Brain pericyte (primary cell): ENCODE results near the gene THBS2.
"Not testable (repeated sequence)": the region's sequence is repeated elsewhere in the genome, so short reads cannot be mapped to it uniquely, and the experiment has no call there.

Source experiments
- DNase-seq: peaks from one replicate; pipeline ENCODE4 v3.0.0-alpha.2; 2012; ENCODE audit warnings: low read depth, low spot score

Gene THBS2

DNA sequence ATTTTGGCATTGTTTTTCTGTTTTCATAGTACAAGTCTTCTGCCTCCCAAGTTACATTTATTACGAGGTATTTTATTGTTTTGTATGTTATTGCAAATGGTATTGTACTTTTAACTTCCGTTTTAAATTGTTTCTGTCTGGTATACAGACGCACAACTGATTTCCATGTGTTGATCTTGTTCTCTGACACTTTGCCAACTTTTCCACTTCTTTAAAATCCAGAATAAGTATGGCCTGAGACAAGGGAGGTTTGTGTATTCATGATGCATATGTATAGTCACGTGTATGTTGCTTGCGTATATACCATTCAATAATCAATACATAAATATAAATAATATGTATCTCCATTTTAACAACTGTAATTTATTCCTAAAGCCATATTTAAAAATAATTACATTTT, 41.2 kb downstream of the THBS2 start:
- no peak for DNase-seq

DNA sequence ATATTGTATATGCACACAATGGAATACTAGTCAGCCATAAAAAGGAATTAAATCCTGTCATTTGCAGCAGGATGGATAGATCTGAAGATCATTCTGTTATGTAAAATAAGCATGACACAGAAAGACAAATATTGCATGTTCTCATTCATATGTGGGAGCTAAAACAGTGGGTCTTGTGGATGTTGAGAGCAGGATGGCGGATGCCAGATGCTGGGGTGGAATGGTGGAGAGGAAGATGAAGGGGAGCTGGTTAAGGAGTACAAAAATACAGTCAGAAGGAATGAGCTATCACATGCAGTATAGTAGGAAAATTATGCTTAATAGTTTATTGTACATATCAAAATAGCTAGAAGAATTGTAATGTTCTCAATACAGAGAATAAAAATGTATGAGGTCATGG, 41.8 kb downstream of the THBS2 start:
- DNase-seq: no peak

DNA sequence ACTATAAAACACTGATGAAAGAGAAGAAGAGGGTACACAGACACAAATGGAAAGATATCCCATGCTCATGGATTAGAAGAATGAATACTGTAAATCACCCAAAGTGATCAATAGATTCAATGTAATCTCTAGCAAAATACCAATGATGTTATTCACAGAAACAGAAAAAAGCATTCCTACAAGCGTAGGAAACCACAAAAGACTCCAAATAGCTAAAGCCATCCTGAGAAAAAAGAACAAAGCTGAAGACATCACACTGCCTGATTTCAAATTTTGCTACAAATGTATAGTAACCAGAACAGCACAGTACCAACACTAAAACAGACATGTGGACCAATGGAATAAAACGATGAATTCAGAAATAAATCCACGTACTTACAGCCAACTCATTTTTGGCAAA, 43.0 kb downstream of the THBS2 start:
- no peak for DNase-seq

DNA sequence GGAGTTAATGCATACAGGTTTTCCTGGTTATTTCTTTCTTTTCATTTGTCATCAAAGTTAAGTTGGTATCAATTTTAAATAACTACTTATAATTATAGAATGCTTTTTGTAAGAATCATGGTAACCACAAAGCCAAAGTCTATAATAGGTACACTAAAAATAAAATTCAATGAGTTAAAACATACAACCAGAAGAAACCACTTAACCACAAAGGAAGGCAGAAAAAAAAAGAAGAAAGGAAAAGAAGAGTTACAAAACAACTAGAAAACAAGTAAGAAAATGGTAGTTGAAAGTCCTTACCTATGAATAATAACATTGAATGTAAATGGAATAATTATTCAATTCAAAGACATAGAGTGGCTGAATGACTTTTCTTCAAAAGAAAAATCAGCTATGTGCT, 45.6 kb downstream of the THBS2 start:
- DNase-seq: no peak

DNA sequence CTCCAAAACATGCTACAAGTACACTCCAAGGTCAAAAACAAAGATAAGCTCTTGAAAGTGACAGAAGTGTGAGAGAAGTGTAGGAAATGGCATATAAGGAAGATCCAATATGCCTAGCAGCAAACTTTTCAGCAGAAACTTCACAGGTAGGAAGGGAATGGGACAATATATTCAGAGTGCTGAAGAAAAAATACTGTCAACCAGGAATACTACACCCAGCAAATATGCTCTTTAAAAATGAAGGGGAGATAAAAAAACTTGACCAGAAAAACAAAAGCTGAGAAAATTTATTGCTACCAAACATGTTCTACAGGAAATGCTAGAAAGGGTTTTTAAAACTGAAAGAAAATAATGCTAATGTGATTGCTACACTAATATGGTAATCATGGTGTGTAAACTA, 46.2 kb downstream of the THBS2 start:
- no peak for DNase-seq

DNA sequence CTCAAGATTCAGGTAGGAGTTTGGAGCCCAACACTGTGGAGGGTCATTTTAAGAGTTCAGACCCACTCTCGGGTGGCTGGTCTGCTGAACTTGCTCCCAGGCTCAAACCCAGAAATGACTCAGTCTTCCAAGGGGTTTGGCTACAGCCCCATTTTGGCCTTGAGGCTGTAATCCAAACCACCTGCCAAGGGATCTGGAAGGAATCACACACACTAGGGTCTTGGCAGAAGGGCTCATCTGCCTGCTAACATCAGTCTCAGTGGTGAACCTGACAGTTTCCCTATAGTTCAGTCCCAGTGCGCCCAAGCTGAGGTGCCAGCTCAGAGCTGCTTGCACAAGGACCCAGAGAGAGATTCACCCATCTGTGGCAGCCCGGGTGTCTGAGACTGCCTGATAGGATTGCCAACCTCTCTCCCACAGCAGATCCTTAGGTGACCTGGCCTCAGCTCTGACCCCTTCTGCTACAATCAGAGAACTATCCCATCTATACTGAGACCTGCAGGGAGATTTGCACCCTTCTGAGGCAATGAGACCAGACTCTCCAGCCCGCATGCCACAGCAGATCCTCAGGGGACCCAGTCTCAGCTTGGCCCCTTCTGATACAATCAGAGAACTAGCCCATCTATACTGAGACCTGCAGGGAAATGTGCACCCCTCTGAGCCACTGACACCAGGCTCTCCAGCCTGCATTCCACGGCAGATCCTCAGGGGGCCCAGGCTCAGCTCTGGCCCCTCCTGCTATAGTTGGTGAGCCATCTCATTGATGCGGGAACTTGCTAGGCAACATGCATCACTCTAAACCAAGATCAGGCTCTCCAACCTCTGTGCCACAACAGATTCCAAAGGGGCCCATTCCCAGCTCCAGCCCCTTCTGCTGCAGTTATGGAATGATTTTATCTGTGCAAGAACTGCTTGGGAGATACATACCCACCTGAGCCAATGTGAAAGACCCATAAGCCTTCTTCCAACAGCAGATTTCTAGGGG, 48.2 kb downstream of the THBS2 start:
- no peak for DNase-seq

DNA sequence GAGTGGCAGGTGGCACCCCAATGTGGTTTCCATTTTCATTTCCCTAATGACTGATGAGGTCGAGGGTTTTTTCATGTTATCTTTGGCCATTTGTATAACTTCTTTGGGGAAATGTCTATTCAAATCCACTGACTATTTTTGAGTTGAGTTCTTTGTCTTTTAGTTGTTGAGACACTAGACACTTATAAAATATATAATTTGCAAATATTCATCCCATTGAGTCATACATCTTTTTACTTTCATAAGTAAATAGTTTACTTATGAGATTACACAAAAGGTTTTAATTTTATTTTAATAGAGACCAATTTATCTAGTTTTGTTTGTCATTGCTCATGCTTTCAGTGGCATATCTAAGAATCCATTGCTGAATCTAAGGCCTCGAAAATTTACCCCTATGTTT, 49.5 kb downstream of the THBS2 start:
- DNase-seq: no peak

DNA sequence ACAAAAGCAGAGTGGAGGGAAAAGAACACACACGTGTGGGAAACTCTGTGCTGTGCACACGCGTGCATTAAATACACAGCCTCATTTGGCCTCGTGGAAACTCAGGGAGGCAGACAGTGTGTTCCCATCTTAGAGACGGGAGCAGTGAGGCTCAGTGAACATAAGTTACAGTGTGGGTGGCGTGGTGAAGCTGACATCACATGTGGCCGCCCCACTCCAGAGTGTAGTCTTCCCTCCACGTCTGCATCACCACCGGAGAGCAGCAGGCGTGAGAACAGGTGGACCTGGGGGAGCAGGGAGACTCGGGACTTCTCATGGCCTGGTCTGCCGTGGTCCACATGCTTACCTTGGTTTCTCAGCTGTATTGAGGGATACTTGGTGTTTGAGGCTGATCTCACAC, 51.7 kb downstream of the THBS2 start:
- no peak for DNase-seq

DNA sequence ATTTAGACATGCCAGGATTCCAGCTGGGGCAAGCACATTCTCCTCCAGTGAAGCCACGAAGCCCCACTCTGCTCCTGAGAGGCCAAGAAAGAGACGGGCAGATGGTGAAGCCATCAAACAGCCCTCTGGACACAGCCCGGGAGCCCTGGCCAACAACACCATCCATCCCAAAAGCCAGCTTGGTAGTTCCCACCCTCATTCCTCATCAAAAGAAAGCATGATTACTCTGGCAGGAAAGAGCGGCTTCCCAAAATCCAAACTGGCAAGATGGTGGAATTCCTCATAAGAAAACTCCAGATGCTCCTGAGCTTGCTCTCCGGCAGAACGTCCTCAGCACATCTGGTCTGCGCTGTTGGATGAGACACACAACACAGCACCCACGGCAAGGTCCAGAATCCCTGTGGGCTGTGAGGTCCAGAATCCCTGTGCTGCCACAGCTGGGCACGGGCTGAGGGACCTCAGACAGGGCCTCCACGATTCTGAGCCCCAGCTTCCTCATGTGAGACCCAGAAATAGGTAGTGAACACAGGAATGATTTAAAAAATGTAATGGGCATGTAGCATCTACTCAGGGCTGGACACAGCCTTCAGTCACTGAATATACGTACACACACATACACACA, 52.6 kb downstream of the THBS2 start:
- no peak for DNase-seq

DNA sequence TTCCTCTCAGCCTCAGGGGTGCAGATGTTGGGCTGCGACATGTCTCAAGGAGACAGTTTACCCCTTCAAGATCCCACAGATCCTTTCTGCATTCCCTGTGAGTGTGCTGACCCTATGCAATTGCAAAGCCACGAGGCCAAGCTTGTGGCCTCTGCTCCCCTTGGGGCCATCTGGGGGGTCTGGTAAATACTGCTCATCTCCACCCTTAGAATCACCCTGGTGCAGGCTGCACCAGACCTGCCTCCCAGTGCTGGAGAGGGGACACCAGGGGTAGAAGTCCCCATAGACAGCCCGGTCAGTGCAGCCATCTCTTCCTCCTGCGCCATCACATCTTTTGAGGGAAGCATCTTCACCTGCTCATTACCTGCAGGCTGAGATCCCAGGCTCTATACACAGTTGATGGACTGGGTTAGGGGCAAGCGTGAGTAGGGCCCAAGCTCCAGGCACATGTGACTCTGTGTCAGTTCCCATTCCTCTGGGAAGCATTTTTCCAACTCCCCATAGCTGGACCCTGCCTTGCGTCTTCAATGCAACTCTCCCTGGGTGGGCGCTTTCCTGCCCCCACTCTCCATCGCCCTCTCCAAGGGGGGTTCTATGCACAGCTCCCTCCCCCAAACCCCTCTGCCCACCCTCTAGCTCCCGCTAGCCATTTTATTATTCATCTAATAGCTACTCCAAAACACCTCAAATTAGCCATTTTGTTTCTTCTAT, 53.9 kb downstream of the THBS2 start:
- no peak for DNase-seq

DNA sequence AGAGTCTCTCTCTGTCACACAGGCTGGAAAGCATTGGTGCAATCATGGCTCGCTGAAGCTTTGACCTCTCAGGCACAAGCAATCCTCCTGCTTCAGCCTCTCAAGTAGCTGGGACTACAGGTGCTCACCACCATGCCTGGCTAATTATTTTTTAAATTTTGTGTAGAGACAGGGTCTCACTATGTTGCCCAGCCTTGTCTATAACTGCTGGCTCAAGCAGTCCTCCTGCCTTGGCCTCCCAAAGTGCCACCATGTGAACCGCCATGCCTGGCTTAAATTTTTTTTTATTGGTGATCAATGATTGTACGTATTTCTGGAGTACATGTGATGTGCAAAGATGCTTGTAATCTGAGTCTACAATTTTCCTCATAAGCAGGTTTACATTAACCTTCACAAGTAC, 54.8 kb downstream of the THBS2 start:
- DNase-seq: no peak

DNA sequence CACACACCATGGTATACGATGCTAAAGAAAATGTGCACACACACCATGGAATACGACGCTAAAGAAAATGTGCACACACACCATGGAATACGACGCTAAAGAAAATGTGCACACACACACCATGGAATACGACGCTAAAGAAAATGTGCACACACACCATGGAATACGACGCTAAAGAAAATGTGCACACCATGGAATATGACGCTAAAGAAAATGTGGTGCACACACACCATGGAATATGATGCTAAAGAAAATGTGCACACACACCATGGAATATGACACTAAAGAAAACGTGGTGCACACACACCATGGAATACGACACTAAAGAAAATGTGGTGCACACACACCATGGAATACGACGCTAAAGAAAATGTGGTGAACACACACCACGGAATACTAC, 55.7 kb downstream of the THBS2 start:
- DNase-seq: not testable (repeated sequence)

DNA sequence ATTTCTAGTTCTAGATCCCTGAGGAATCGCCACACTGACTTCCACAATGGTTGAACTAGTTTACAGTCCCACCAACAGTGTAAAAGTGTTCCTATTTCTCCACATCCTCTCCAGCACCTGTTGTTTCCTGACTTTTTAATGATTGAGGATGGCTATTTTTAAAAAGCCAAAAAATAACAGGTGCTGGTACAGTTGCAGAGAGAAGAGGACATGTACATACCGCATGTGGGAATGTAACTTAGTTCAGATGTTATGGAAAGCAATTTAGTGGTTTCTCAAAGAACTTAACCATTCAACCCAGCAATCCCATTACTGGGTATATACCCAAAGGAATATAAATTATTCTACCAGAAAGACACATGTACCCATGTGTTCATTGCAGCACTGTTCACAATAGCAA, 57.4 kb downstream of the THBS2 start:
- not testable (repeated sequence) for DNase-seq

DNA sequence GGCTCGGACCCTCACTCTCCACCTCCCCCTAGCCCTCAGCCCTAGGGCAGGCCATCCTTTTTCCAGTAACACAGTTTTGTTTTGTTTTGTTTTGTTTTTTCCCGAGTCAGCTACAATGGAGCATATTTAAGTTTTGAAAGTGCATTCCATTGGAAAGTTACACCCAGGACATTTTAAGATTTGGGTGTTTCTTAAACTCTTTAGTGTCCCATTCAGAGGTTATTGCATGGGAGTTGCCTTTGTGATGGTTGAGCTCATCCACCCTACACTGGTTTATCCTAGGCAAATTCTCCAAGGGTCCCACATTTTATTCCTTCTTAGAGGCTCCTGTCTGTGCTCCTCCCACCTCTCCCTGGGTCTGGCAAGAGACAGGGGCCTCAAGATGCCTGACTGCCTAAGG, 58.9 kb downstream of the THBS2 start:
- DNase-seq: no peak

DNA sequence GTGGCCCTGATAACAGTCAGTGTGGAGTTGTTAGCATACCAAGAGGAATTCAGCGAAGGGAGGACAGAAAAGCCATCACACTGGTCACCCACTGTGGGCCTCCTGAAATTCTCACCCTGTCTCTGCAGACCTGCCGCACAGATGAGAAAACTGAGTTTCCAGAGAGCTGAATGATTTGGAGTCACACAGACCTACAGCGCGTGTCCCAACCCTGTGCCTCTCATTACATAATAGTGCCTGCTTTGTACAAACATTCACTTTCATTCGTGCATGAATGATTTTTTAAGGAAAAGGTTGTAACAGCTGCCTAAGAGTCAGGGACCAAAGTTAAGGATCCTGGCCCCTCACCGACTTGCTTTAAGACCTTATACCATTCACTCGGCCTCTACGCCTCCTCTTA, 62.7 kb downstream of the THBS2 start:
- no peak for DNase-seq

DNA sequence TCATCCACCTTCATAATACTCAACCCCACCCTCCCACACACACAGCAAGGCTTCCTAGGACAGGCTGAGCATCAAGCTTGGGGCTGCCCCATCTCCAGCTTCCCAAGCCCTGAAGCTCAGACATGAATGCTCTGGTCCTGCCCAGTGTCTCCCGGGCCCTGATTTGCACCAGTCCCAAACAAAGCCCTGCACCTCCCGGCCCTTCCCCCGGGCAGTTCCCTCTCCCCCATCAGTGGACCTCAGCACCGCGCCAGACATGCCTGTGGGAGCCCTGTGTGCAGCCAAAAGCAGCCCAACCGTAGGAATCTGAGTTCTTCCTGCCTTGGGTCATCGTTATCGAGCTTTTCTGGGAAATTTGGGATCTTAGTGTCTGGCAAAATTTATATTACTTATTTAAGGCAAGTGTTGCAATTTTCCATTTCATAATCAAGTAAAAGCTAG, 63.5 kb downstream of the THBS2 start:
- DNase-seq: no peak

DNA sequence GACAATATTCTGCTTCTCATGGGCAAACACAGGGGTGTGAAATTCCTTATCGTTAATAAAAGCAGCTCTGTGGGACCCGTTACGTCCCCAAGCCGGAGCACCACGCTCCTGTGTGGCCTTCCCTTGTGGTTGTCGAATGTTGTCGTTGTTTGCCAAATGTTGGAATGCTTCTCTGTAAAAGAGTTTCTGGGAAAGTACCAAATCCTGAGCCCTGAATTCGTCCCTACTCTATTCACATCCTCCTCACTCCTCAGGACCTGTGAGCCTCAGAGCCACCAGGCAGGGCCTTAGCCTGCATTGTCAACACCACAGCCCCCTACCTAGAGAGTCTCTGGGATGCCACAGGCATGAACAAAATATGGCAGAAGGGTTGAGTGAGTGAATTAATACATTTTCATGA, 64.0 kb downstream of the THBS2 start:
- DNase-seq: no peak

DNA sequence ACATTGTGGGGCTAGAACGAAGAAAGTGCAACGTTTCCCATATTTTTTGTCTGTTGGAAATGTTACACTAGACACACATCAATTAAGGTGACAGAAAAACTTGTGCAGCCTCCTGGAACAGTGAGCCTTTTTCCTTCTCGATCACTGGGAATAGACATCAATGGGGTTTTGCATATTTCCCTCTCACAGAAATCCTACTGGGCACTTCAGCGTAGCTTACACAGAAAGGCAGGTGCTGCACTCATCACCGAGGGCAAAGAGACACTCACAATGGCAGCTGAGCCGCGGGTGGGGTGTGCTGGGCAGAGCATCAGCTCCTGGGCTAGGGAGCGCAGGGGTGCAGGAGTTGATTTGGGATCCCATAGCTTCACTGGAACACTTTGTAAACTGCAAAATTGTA, 64.5 kb downstream of the THBS2 start:
- no peak for DNase-seq

DNA sequence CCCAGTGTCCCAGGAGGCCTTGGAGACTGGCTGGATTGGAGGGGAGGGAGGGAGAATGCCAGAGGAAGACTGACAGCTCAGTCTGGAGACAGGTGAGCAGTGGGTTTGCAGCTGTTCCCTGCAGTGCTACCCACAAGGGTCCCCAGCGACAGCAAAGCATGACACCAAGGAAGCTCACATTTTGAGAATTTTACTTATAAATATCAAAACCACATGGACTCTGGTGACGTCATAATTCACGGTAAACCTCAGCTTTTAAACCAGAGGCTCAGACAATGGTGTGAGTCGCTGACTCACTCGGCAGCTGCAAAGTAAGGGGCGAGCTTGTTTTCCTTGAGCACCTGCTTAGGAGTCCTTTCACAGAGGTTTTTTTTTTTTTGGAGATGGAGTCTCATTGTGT, 65.2 kb downstream of the THBS2 start:
- peak; percentile 27 for DNase-seq

DNA sequence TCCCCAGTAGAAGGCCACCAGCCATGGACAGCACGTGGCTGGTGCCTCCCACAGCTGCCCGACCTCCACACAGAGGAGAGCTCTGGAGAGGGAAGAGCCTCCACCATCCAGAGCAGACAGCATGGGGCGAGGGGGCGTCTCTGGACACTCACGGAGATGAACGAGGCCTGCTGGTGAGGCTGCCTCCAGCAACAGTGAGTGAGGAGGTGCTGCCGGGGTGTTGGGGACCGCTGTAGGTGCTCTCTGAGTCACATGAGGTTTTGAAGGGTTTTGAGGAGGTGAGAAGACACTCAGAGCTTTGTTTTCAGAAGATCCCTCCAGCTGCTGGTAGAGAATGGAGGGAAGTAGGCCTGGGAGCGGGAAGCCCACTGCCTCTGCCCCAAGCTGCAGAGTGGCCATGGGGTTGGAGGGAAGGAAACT, 65.6 kb downstream of the THBS2 start:
- DNase-seq: no peak

DNA sequence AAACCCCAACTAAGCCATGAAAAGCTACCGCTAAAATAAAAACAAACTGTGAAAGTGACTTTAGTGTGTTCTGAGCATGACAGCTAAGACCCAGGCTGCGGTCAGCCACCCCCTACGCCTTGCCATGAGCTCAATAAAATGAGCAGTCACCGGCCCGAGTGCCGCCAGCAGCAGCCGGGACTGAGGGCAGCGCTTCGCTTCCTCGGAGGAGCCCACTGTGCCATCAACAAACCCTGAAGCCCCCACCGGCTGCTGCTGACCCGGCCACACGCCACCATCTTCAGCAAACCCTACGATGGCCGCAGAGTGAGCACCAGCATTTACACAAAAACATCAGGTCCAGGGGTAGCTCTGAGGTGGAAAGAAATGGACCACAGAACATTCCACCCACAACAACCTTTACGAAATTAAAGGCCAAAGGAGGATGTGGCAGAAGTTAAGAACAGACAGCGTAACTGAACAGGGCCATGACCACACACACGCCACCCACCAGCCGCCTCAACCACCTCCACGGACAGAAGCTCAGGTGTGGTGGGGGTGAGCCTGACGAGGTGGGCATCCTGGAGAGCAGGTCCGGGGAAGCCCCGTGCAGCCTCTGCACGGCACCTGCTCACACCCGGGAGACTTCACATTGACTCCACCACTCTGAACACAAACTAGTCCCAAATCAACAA, 67.0 kb downstream of the THBS2 start:
- no peak for DNase-seq
